H1 (cell line): ENCODE results near the gene CLINT1. TPM values are rescaled to one million over a fixed set of nuclear protein-coding genes. Genes with fewer than 3 reads are reported as not detected.
A peak's percentile ranks its signal among the peaks of the same experiment; 100 is the strongest.

Experiments
- CTCF ChIA-PET: fragments of 300-600 bp; sonication (Branson Sonifier 250); formaldehyde crosslinking; loops from one replicate; lab custom pipeline; 2021; ENCODE audit not compliant: partially characterized antibody; lab: Charles Lee
- POLR2A ChIA-PET: fragments of 300-600 bp; sonication (Branson Sonifier 250); formaldehyde crosslinking; loops from one replicate; lab custom pipeline; 2021; ENCODE audit warnings: inconsistent platforms; ENCODE audit not compliant: partially characterized antibody; lab: Charles Lee
- DNase-seq, 2 experiments: peaks; one replicate each; pipeline versions ENCODE4 v3.0.0 to v3.0.0-alpha.2; 2010 to 2022; ENCODE audit warnings: low spot score in 2 of 2, low read depth in 1 of 2, mixed read lengths in 1 of 2
- FAIRE-seq: peaks from 2 replicates; lab custom pipeline; 2011; peaks lifted over from hg19 to GRCh38; lab: Jason Lieb, UNC
- H2AFZ ChIP-seq: 2 replicates; pipeline ENCODE4 v1.8.1; 2012; ENCODE audit warnings: low read length, inconsistent platforms
- H2AK5ac ChIP-seq: 2 replicates; pipeline ENCODE4 v1.6.1; 2013; ENCODE audit warnings: low read depth, low read length
- H2BK120ac ChIP-seq: replicated peaks from 2 replicates; pipeline ENCODE3; 2013; ENCODE audit warnings: low read depth, low read length, inconsistent platforms
- H2BK12ac ChIP-seq: 2 replicates; pipeline ENCODE4 v1.6.1; 2013; ENCODE audit warnings: low read depth, low read length
- H2BK15ac ChIP-seq: 2 replicates; pipeline ENCODE4 v1.6.1; 2013; ENCODE audit warnings: low read length
- H2BK20ac ChIP-seq: 2 replicates; pipeline ENCODE4 v1.6.1; 2013; ENCODE audit warnings: low read length
- H2BK5ac ChIP-seq: 2 replicates; pipeline ENCODE4 v1.6.1; 2013; ENCODE audit warnings: low read depth, low read length
- H3K14ac ChIP-seq: 2 replicates; pipeline ENCODE4 v1.6.1; 2013; ENCODE audit warnings: inconsistent platforms; ENCODE audit not compliant: insufficient read length
- H3K18ac ChIP-seq: 2 replicates; pipeline ENCODE4 v1.6.1; 2013; ENCODE audit warnings: low read length; ENCODE audit errors: extremely low read depth
- H3K23ac ChIP-seq: 2 replicates; pipeline ENCODE4 v1.6.1; 2013; ENCODE audit warnings: inconsistent platforms; ENCODE audit not compliant: insufficient read length
- H3K23me2 ChIP-seq: 2 replicates; pipeline ENCODE4 v1.6.1; 2013; ENCODE audit warnings: low read depth, low read length
- H3K27ac ChIP-seq: 2 replicates; pipeline ENCODE4 v1.6.1; 2011; ENCODE audit warnings: low read depth, low read length, inconsistent platforms
- H3K27me3 ChIP-seq, 4 experiments: replicated peaks in 1 of 4; 1 replicate in 1 of 4; 2 replicates in 3 of 4; pipeline versions ENCODE4 v1.6.1 to v1.8.1; 2011 to 2013; ENCODE audit warnings: low read length in 3 of 4, mild to moderate bottlenecking in 3 of 4, inconsistent platforms in 2 of 4, mixed read lengths in 2 of 4, moderate library complexity in 1 of 4; ENCODE audit not compliant: control insufficient read depth in 3 of 4, insufficient read depth in 3 of 4; ENCODE audit errors: extremely low read depth in 1 of 4
- H3K36me3 ChIP-seq, 4 experiments: 2 replicates each; pipeline versions ENCODE4 v1.6.1 to v1.8.1; 2011 to 2013; ENCODE audit warnings: mild to moderate bottlenecking in 4 of 4, low read length in 3 of 4, moderate library complexity in 2 of 4, control low read depth in 1 of 4, inconsistent platforms in 1 of 4; ENCODE audit not compliant: insufficient read depth in 4 of 4, control insufficient read depth in 2 of 4
- H3K4ac ChIP-seq: replicated peaks from 2 replicates; pipeline ENCODE3; 2013; ENCODE audit warnings: low read length, low read depth, mixed read lengths, inconsistent platforms; ENCODE audit not compliant: insufficient read length
- H3K4me1 ChIP-seq, 4 experiments: replicated peaks in 1 of 4; 1 replicate in 1 of 4; 2 replicates in 3 of 4; pipeline versions ENCODE4 v1.6.1 to v1.8.1; 2011 to 2013; ENCODE audit warnings: low read length in 3 of 4, inconsistent platforms in 2 of 4, mixed read lengths in 1 of 4; ENCODE audit not compliant: insufficient read depth in 4 of 4, control insufficient read depth in 3 of 4
- H3K4me2 ChIP-seq, 2 experiments: 2 replicates each; pipeline versions ENCODE4 v1.6.1 to v1.8.1; 2011 to 2013; ENCODE audit warnings: low read depth in 2 of 2, low read length in 2 of 2, control low read depth in 1 of 2, inconsistent platforms in 1 of 2, mild to moderate bottlenecking in 1 of 2; ENCODE audit not compliant: insufficient read depth in 1 of 2
- H3K4me3 ChIP-seq, 4 experiments: fragments of 200-600, 300-600 bp in 1 of 4; sonication (generic), shearing (Covaris generic), sonication (Bioruptor Twin) in 1 of 4; 2 replicates each; pipeline versions ENCODE4 v1.5.1 to v1.8.1; 2011 to 2016; ENCODE audit warnings: low read length in 4 of 4, low read depth in 3 of 4, control low read depth in 2 of 4, inconsistent platforms in 2 of 4, mild to moderate bottlenecking in 2 of 4, mixed read lengths in 1 of 4, moderate library complexity in 1 of 4; ENCODE audit not compliant: insufficient read depth in 2 of 4; ENCODE audit errors: extremely low read depth in 1 of 4
- H3K56ac ChIP-seq: replicated peaks from 2 replicates; pipeline ENCODE3; 2013; ENCODE audit warnings: low read depth, mild to moderate bottlenecking, mixed read lengths, low read length, inconsistent platforms; ENCODE audit not compliant: insufficient read length
- H3K79me1 ChIP-seq: 2 replicates; pipeline ENCODE4 v1.6.1; 2013; ENCODE audit warnings: low read depth, low read length, control low read depth
- H3K79me2 ChIP-seq, 2 experiments: 2 replicates each; pipeline versions ENCODE4 v1.6.1 to v1.8.1; 2012 to 2013; ENCODE audit warnings: low read length in 2 of 2, mild to moderate bottlenecking in 2 of 2, inconsistent platforms in 1 of 2; ENCODE audit not compliant: insufficient read depth in 2 of 2, control insufficient read depth in 1 of 2
- H3K9ac ChIP-seq, 4 experiments: replicated peaks in 1 of 4; 1 replicate in 1 of 4; 2 replicates in 3 of 4; pipeline versions ENCODE4 v1.6.1 to v1.8.1; 2011 to 2013; ENCODE audit warnings: low read depth in 3 of 4, low read length in 3 of 4, control low read depth in 2 of 4, mild to moderate bottlenecking in 2 of 4, moderate library complexity in 2 of 4, inconsistent platforms in 1 of 4; ENCODE audit errors: extremely low read depth in 1 of 4
- H3K9me3 ChIP-seq, 2 experiments: 2 replicates each; pipeline versions ENCODE4 v1.6.1 to v1.8.1; 2012 to 2013; ENCODE audit warnings: mild to moderate bottlenecking in 2 of 2, moderate library complexity in 2 of 2, control low read depth in 1 of 2, inconsistent platforms in 1 of 2, low read depth in 1 of 2, low read length in 1 of 2, mixed read lengths in 1 of 2; ENCODE audit not compliant: insufficient read depth in 2 of 2
- H4K20me1 ChIP-seq, 2 experiments: replicated peaks in 1 of 2; 2 replicates each; pipeline versions ENCODE3 to v1.8.1; 2011 to 2013; ENCODE audit warnings: inconsistent platforms in 2 of 2, low read length in 2 of 2, mild to moderate bottlenecking in 1 of 2; ENCODE audit not compliant: insufficient read depth in 2 of 2, control insufficient read depth in 1 of 2
- H4K5ac ChIP-seq: 2 replicates; pipeline ENCODE4 v1.6.1; 2013; ENCODE audit warnings: low read length, low read depth, mixed read lengths, inconsistent platforms; ENCODE audit not compliant: insufficient read length
- H4K8ac ChIP-seq: 2 replicates; pipeline ENCODE4 v1.8.0; 2013; ENCODE audit warnings: mild to moderate bottlenecking, moderate library complexity, low read length, inconsistent platforms; ENCODE audit not compliant: insufficient read depth; ENCODE audit errors: extremely low read depth
- H4K91ac ChIP-seq: replicated peaks from 2 replicates; pipeline ENCODE3; 2013; ENCODE audit warnings: low read length, mixed read lengths, inconsistent platforms; ENCODE audit not compliant: insufficient read length
- BACH1 ChIP-seq: IDR thresholded peaks from 2 replicates; pipeline ENCODE4 v1.6.1; 2012; ENCODE audit warnings: low read length, improper control_type of control experiment
- MAFK ChIP-seq: IDR thresholded peaks from 2 replicates; pipeline ENCODE4 v1.6.1; 2012; ENCODE audit warnings: low read depth, mild to moderate bottlenecking, improper control_type of control experiment, low read length
- RBBP5 ChIP-seq: IDR thresholded peaks from 2 replicates; pipeline ENCODE4 v1.7.1; 2012; ENCODE audit warnings: low read depth, mild to moderate bottlenecking, inconsistent platforms, low read length, moderate library complexity, borderline replicate concordance
- TEAD4 ChIP-seq: IDR thresholded peaks from 2 replicates; pipeline ENCODE4 v1.6.1; 2012; ENCODE audit warnings: low read depth, low read length, inconsistent platforms, mixed read lengths
- WGBS, 2 experiments: shearing (Covaris generic) in 1 of 2; methylation state at CpG; one replicate each; pipeline versions ENCODE4 v1.1.6 to v1.1.7; 2013 to 2015; ENCODE audit warnings: low lambda C conversion rate in 2 of 2, mixed read lengths in 2 of 2, inconsistent platforms in 1 of 2, low coverage in 1 of 2, missing lambda C conversion rate in 1 of 2; ENCODE audit not compliant: insufficient replicate concordance in 2 of 2, insufficient coverage in 1 of 2, insufficient read length in 1 of 2; ENCODE audit errors: extremely low coverage in 1 of 2, missing lambda C conversion rate in 1 of 2; 5-methylcytosine and 5-hydroxymethylcytosine counted together
- polyA plus RNA-seq, 7 experiments: library from polyadenylated mRNA; depleted of rRNA in 3 of 7; stranded (reverse) in 5 of 7; unstranded in 2 of 7; fragments of >200 nt in 5 of 7; fragments of 200-250 nt in 2 of 7; gene quantifications; 1 replicate in 5 of 7; 2 replicates in 1 of 7; 4 replicates in 1 of 7; pipeline versions ENCODE4 v1.2.1 to v1.2.3, GENCODE V29; 2011 to 2013; ENCODE audit warnings: missing spikeins in 2 of 7, mixed read lengths in 2 of 7
- total RNA-seq: library from RNA; stranded (reverse); fragmentation: NEBNext Ultra II Directional; extraction: Animal tissue kit (Norgen Biotek cat#: 25700); gene quantifications from 2 replicates; pipeline ENCODE4 v1.2.1, GENCODE V29; 2021

Gene CLINT1
- total and polyA plus RNA-seq, 2 of the 8 experiments (the other 6 are each of a cell fraction or from before 2014, with no cell fraction given), result 85.9 to 140 TPM

GRCh38 chr5:157828105-157828943 lies 30.6 kb downstream of the CLINT1 start:
- FAIRE-seq, result no peak
- no peaks in the 10 kb centered on the region for H3K27me3 ChIP-seq

More at GRCh38 chr5:157828105-157828943, 30.6 kb downstream of the CLINT1 start:
- Histone ChIP-seq H3K27ac (no peak overlapping the region), H2AK5ac (no peak overlapping the region), H3K4me3 (no peak overlapping the region), H3K4me1 (peaks cover 0 to 2% (median under 1%) of the 10 kb centered on the region in 4 experiments; a peak in 1 of 7 replicates), H4K20me1 (peaks cover 3 to 6% of the 10 kb centered on the region in 2 experiments), H3K4ac (no peak overlapping the region), H2BK15ac (no peak overlapping the region), H2BK120ac (no peak overlapping the region), H3K4me2 (no peak overlapping the region), H3K36me3 (no peaks in the 10 kb centered on the region), H4K91ac (no peak overlapping the region), H3K23me2 (no peaks in the 10 kb centered on the region), H3K79me2 (peaks cover 4 to 80% of the 10 kb centered on the region in 2 experiments), H3K14ac (no peak overlapping the region), H3K9ac (no peak overlapping the region), H4K8ac (no peak overlapping the region), H2BK20ac (no peak overlapping the region), H4K5ac (no peak overlapping the region), H3K79me1 (peaks cover 4% of the 10 kb centered on the region; the same call in 1 of the 2 replicates), H2BK12ac (no peak overlapping the region), H2BK5ac (no peak overlapping the region), H2AFZ (no peak overlapping the region), H3K9me3 (no peaks in the 10 kb centered on the region), H3K18ac (no peak overlapping the region), H3K23ac (no peak overlapping the region), H3K56ac (no peak overlapping the region)
- POLR2A ChIA-PET, result interaction anchor here (0.9 to 2.0 kb wide), 2 partner anchors 19 to 27 kb away, joined by 3 to 6 read pairs; no protein-coding TSS in a partner anchor
- no peak for DNase-seq
- TF ChIP-seq BACH1, result 0 out of 2 replicates have a peak, but pooled peaks have one; percentile 11
- no peak for TF ChIP-seq TEAD4
- no peak for TF ChIP-seq RBBP5
- peak; percentile 35; the same call in 1 of the 2 replicates for TF ChIP-seq MAFK
- CTCF ChIA-PET, result interaction anchor here (0.7 to 7.0 kb wide), 25 partner anchors 9 to 912 kb away, joined by 3 to 63 read pairs (median 4); partner anchors contain the start of genes CLINT1 and LSM11
- 85% methylated on average over 8 of the region's 8 CpGs; no CpG with 5 or more reads in 1 of the 2 experiments for WGBS, 2 experiments
